Mesenchymal stem cell (in vitro differentiated cells and primary cell): Measurements from ENCODE around the gene RAB32.
"Not testable (repeated sequence)": the region's sequence is repeated elsewhere in the genome, so short reads cannot be mapped to it uniquely, and the experiment has no call there.

ENCODE experiments used
- DNase-seq: peaks from one replicate; pipeline ENCODE4 v3.0.0-alpha.2; 2013
- H2AFZ ChIP-seq: one replicate; pipeline ENCODE4 v1.6.1; 2013; ENCODE audit warnings: low read depth, mild to moderate bottlenecking, control low read depth, inconsistent platforms, low read length, moderate library complexity
- H2AK5ac ChIP-seq: 2 replicates; pipeline ENCODE4 v1.6.1; 2013; ENCODE audit warnings: low read length, moderate library complexity, mild to moderate bottlenecking, inconsistent platforms; ENCODE audit not compliant: severe bottlenecking
- H2BK120ac ChIP-seq: one replicate; pipeline ENCODE4 v1.6.1; 2013; ENCODE audit warnings: low read depth, mild to moderate bottlenecking, inconsistent platforms, low read length, moderate library complexity
- H2BK12ac ChIP-seq, 2 experiments: one replicate each; pipeline ENCODE4 v1.6.1; 2013; ENCODE audit warnings: inconsistent platforms in 2 of 2, low read length in 2 of 2, mild to moderate bottlenecking in 2 of 2, moderate library complexity in 2 of 2, control low read depth in 1 of 2
- H2BK15ac ChIP-seq: one replicate; pipeline ENCODE4 v1.6.1; 2013; ENCODE audit warnings: mild to moderate bottlenecking, low read depth, inconsistent platforms; ENCODE audit not compliant: poor library complexity, severe bottlenecking
- H2BK5ac ChIP-seq: 2 replicates; pipeline ENCODE4 v1.6.1; 2013; ENCODE audit warnings: low read depth, mild to moderate bottlenecking, low read length, control low read depth, inconsistent platforms; ENCODE audit not compliant: poor library complexity, severe bottlenecking
- H3K14ac ChIP-seq, 2 experiments: one replicate each; pipeline ENCODE4 v1.6.1; 2013; ENCODE audit warnings: inconsistent platforms in 2 of 2, low read length in 2 of 2, control low read depth in 1 of 2, mild to moderate bottlenecking in 1 of 2, moderate library complexity in 1 of 2
- H3K18ac ChIP-seq, 2 experiments: one replicate each; pipeline ENCODE4 v1.6.1; 2013; ENCODE audit warnings: inconsistent platforms in 2 of 2, low read length in 2 of 2, control low read depth in 1 of 2, low read depth in 1 of 2, mild to moderate bottlenecking in 1 of 2
- H3K23ac ChIP-seq, 2 experiments: one replicate each; pipeline ENCODE4 v1.6.1; 2013; ENCODE audit warnings: inconsistent platforms in 2 of 2, low read length in 2 of 2, mild to moderate bottlenecking in 2 of 2, moderate library complexity in 2 of 2, control low read depth in 1 of 2
- H3K27ac ChIP-seq: 2 replicates; pipeline ENCODE4 v1.5.1; 2013; ENCODE audit warnings: mild to moderate bottlenecking, moderate library complexity, low read length, control low read depth, inconsistent platforms; ENCODE audit not compliant: poor library complexity, severe bottlenecking
- H3K27me3 ChIP-seq, 2 experiments: 2 replicates each; pipeline versions ENCODE4 v1.6.1 to v1.7.0; 2013; ENCODE audit warnings: low read length in 2 of 2, mild to moderate bottlenecking in 2 of 2, moderate library complexity in 2 of 2, control low read depth in 1 of 2, inconsistent platforms in 1 of 2; ENCODE audit not compliant: control insufficient read depth in 1 of 2, insufficient read depth in 1 of 2
- H3K36me3 ChIP-seq, 2 experiments: 2 replicates each; pipeline versions ENCODE4 v1.6.1 to v1.7.0; 2013; ENCODE audit warnings: low read length in 2 of 2, control low read depth in 1 of 2, inconsistent platforms in 1 of 2, low read depth in 1 of 2, mild to moderate bottlenecking in 1 of 2; ENCODE audit not compliant: insufficient read depth in 2 of 2, control insufficient read depth in 1 of 2
- H3K4ac ChIP-seq, 2 experiments: one replicate each; pipeline ENCODE4 v1.6.1; 2013; ENCODE audit warnings: inconsistent platforms in 2 of 2, low read length in 2 of 2, mild to moderate bottlenecking in 2 of 2, moderate library complexity in 2 of 2, control low read depth in 1 of 2, low read depth in 1 of 2
- H3K4me1 ChIP-seq: 2 replicates; pipeline ENCODE4 v1.6.1; 2013; ENCODE audit warnings: low read depth, low read length, control low read depth; ENCODE audit not compliant: control insufficient read depth, insufficient read depth
- H3K4me2 ChIP-seq: 2 replicates; pipeline ENCODE4 v1.6.1; 2013; ENCODE audit warnings: low read length, mild to moderate bottlenecking, inconsistent platforms; ENCODE audit not compliant: poor library complexity, severe bottlenecking
- H3K4me3 ChIP-seq, 2 experiments: 2 replicates each; pipeline versions ENCODE4 v1.5.1 to v1.7.0; 2013; ENCODE audit warnings: low read length in 2 of 2, mild to moderate bottlenecking in 2 of 2, control low read depth in 1 of 2, low read depth in 1 of 2; ENCODE audit not compliant: insufficient read depth in 1 of 2
- H3K79me1 ChIP-seq: replicated peaks from 2 replicates; pipeline ENCODE4 v1.6.1; 2013; ENCODE audit warnings: mild to moderate bottlenecking, control low read depth, low read length, inconsistent platforms; ENCODE audit not compliant: poor library complexity, severe bottlenecking
- H3K9ac ChIP-seq: 2 replicates; pipeline ENCODE4 v1.7.0; 2013; ENCODE audit warnings: mild to moderate bottlenecking, low read length, moderate library complexity
- H3K9me3 ChIP-seq: 2 replicates; pipeline ENCODE4 v1.7.0; 2013; ENCODE audit warnings: mild to moderate bottlenecking, low read length; ENCODE audit not compliant: control insufficient read depth
- H4K8ac ChIP-seq: one replicate; pipeline ENCODE4 v1.6.1; 2013; ENCODE audit warnings: inconsistent platforms, mild to moderate bottlenecking, low read length, moderate library complexity
- H4K91ac ChIP-seq: one replicate; pipeline ENCODE4 v1.6.1; 2013; ENCODE audit warnings: mild to moderate bottlenecking, low read length, inconsistent platforms
- WGBS: methylation state at CpG from one replicate; pipeline ENCODE4 v1.1.7; 2013; ENCODE audit warnings: mixed read lengths; 5-methylcytosine and 5-hydroxymethylcytosine counted together

Gene RAB32

GRCh38 chr6:146560607-146561006, 17.0 kb downstream of the RAB32 start:
- H2BK5ac ChIP-seq = no peak overlapping the region
- no peak overlapping the region for H3K27ac ChIP-seq
- H3K23ac ChIP-seq = no peak overlapping the region
- H3K4me2 ChIP-seq = no peak overlapping the region
- no peak overlapping the region for H3K9ac ChIP-seq
- no peak overlapping the region for H2BK120ac ChIP-seq
- peaks cover 1% of the 10 kb centered on the region for H3K79me1 ChIP-seq
- no peak overlapping the region for H3K4me3 ChIP-seq
- no peak overlapping the region for H4K8ac ChIP-seq
- no peaks in the 10 kb centered on the region for H3K27me3 ChIP-seq
- no peaks in the 10 kb centered on the region for H3K4me1 ChIP-seq
- no peak for DNase-seq
- no CpG with 5 or more reads among the region's 1 CpG for WGBS
- H3K9me3 ChIP-seq = no peaks in the 10 kb centered on the region
- no peak overlapping the region for H4K91ac ChIP-seq
- H2AK5ac ChIP-seq = no peak overlapping the region
- no peak overlapping the region for H3K18ac ChIP-seq
- no peak overlapping the region for H2AFZ ChIP-seq
- no peak overlapping the region for H3K4ac ChIP-seq
- no peak overlapping the region for H3K14ac ChIP-seq
- H2BK15ac ChIP-seq = no peak overlapping the region
- no peak overlapping the region for H2BK12ac ChIP-seq
- H3K36me3 ChIP-seq = peaks cover 0 to 9% of the 10 kb centered on the region in 2 experiments

- not testable (repeated sequence) for H2BK12ac ChIP-seq
- WGBS = 68% methylated on average over 2 of the region's 2 CpGs
Observed at GRCh38 chr6:146566661-146567060, 23.0 kb downstream of the RAB32 start.

GRCh38 chr6:146568619-146569018, 25.0 kb downstream of the RAB32 start:
- not testable (repeated sequence) for H3K4me2 ChIP-seq, H4K91ac ChIP-seq, H3K4me3 ChIP-seq, H3K4ac ChIP-seq, H3K4me1 ChIP-seq, H3K9ac ChIP-seq, H2BK12ac ChIP-seq, H3K79me1 ChIP-seq, H3K14ac ChIP-seq, H2BK5ac ChIP-seq, H3K27me3 ChIP-seq, H3K23ac ChIP-seq, H2AK5ac ChIP-seq, H2BK120ac ChIP-seq, H3K27ac ChIP-seq, DNase-seq, H3K9me3 ChIP-seq, H2AFZ ChIP-seq, H3K18ac ChIP-seq, H2BK15ac ChIP-seq, H3K36me3 ChIP-seq, H4K8ac ChIP-seq
- WGBS = 96% methylated on average over 3 of the region's 3 CpGs

More at GRCh38 chr6:146566661-146567060, 23.0 kb downstream of the RAB32 start:
- H3K9ac ChIP-seq, H2BK15ac ChIP-seq, H4K91ac ChIP-seq, H2AFZ ChIP-seq, H3K23ac ChIP-seq, H3K4me3 ChIP-seq, H3K4me1 ChIP-seq, H3K27ac ChIP-seq, H2BK5ac ChIP-seq, DNase-seq, H3K79me1 ChIP-seq, H3K14ac ChIP-seq, H2BK120ac ChIP-seq, H3K9me3 ChIP-seq, H3K4me2 ChIP-seq, H3K4ac ChIP-seq, H2AK5ac ChIP-seq, H3K18ac ChIP-seq, H3K27me3 ChIP-seq, H4K8ac ChIP-seq, H3K36me3 ChIP-seq: not testable (repeated sequence)

GRCh38 chr6:146574211-146574610, 30.6 kb downstream of the RAB32 start:
- H3K4me3 ChIP-seq = no peak overlapping the region
- WGBS = no CpG with 5 or more reads among the region's 1 CpG
- no peak overlapping the region for H2BK15ac ChIP-seq
- no peak overlapping the region for H2AFZ ChIP-seq
- no peak overlapping the region for H3K14ac ChIP-seq
- H3K27me3 ChIP-seq = no peaks in the 10 kb centered on the region
- no peak for DNase-seq
- H3K36me3 ChIP-seq = no peaks in the 10 kb centered on the region
- peaks cover 6% of the 10 kb centered on the region for H3K9me3 ChIP-seq
- no peak overlapping the region for H3K4ac ChIP-seq
- H3K27ac ChIP-seq = no peak overlapping the region
- no peak overlapping the region for H3K23ac ChIP-seq
- H2AK5ac ChIP-seq = no peak overlapping the region
- no peak overlapping the region for H4K8ac ChIP-seq
- no peaks in the 10 kb centered on the region for H3K79me1 ChIP-seq
- no peak overlapping the region for H2BK12ac ChIP-seq
- no peak overlapping the region for H4K91ac ChIP-seq
- H3K9ac ChIP-seq = no peak overlapping the region
- no peak overlapping the region for H2BK120ac ChIP-seq
- no peak overlapping the region for H3K18ac ChIP-seq
- H2BK5ac ChIP-seq = no peak overlapping the region
- no peaks in the 10 kb centered on the region for H3K4me1 ChIP-seq
- no peak overlapping the region for H3K4me2 ChIP-seq
